Myometrial cell (primary cell): ENCODE results near the gene DEK. TPM values are rescaled to one million over a fixed set of nuclear protein-coding genes. Genes with fewer than 3 reads are reported as not detected.

Source experiments
- total RNA-seq: library from RNA; depleted of rRNA; stranded (reverse); fragments of >200 nt; gene quantifications from 2 replicates; pipeline ENCODE4 v1.2.3, GENCODE V29; 2015

DEK gene
- 94.8 and 102 TPM in 2 replicates for total RNA-seq

GRCh38 chr6:18264219-18264922 lies at the start of gene DEK:
Gene DEK, minus strand, starts transcription at chr6:18264530. Its CDS starts 543 bp downstream, at chr6:18263987.

Other genes with a start within 250 kb of the DEK start
- 0.29 and 2.1 TPM in 2 replicates for gene NHLRC1, start 141.9 kb downstream of the DEK start, total RNA-seq
- gene TPMT, start 109.5 kb downstream of the DEK start, total RNA-seq, result 40.4 and 49.6 TPM in 2 replicates
- 10.4 and 13.3 TPM in 2 replicates for gene KDM1B, start 109.1 kb downstream of the DEK start, total RNA-seq
- gene RNF144B, start 122.8 kb upstream of the DEK start, total RNA-seq, result 1.1 and 1.2 TPM in 2 replicates